ENCODE results near the gene PDE12. TPM values are rescaled to one million over a fixed set of nuclear protein-coding genes. Genes with fewer than 3 reads are reported as not detected.
A peak's percentile ranks its signal among the peaks of the same experiment; 100 is the strongest.

Gene PDE12
- total and polyA plus RNA-seq, 2 of the 13 experiments (the other 11 are each of a cell fraction or from before 2014, with no cell fraction given) = 9.0 to 17.8 TPM

DNA sequence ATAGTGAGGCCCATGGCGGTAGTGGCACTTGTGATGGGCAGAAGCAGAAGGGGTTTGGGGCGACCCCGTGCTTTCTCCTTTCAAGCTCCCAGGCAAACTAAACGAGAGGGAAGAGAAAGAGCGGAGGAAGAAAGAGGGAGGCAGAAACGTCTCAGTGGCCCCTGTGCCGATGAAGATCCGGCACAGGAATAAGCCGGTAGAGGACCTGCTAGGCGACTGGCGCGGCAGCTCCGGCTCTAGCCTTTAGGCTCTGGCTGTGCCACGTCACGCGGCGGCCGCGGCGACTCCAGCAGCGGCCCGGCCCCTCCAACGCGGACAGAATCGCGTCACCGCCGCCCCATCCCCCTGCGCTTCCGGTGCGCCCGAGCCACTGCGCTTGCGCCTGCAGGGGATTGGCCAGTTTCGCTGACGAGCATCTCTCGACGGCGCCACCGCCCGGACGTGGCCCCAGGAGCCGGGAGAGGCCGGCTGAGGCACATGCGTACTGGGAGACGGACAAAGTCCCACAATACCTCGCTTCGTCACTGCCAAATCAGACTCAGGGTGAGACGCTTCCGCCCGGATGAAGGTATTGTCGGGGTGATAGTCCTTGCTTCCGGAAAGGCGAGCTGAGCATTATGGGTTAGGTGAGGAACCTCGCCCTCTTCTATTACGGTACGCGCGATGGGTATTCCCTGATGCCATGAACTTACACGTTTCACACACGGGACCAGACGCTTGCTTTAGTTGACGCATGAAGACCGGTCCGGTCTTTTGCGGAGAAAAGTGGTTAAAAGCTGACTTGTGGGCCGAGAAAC lies 41.3 kb downstream of the PDE12 start, which contains the start of gene ARF4 (continued):
- peak; percentile 94 for TF ChIP-seq RBFOX2 (IDR thresholded peaks at IDR 0.05; ENCODE audit: low read depth, low read length)
- TF ChIP-seq ZSCAN25 (CRISPR knock-in tag; IDR thresholded peaks at IDR 0.05) = peak; percentile 24; the same call in 1 of the 2 replicates
- TF ChIP-seq ZNF616 (CRISPR knock-in tag; IDR thresholded peaks at IDR 0.05; ENCODE audit: low read depth) = no peak
- 0 out of 2 replicates have a peak, but pooled peaks have one; percentile 32 for TF ChIP-seq ZNF251 (CRISPR knock-in tag; IDR thresholded peaks at IDR 0.05)
- no peak for TF ChIP-seq ZNF292 (CRISPR knock-in tag; IDR thresholded peaks at IDR 0.05; ENCODE audit: borderline replicate concordance, low read depth)
- no peak for TF ChIP-seq NFIB (CRISPR knock-in tag; IDR thresholded peaks at IDR 0.05; ENCODE audit: borderline replicate concordance)
- peak; percentile 97 for TF ChIP-seq DMAP1 (CRISPR knock-in tag; IDR thresholded peaks at IDR 0.05)
- peak; percentile 65 for TF ChIP-seq SOX5 (CRISPR knock-in tag; IDR thresholded peaks at IDR 0.05; ENCODE audit: borderline replicate concordance)
- peak; percentile 88; the same call in 1 of the 2 replicates for TF ChIP-seq ZNF605 (CRISPR knock-in tag; IDR thresholded peaks at IDR 0.05)
- peak; percentile 39 for TF ChIP-seq ARID5B (CRISPR knock-in tag; IDR thresholded peaks at IDR 0.05)
- peak; percentile 82; the same call in 1 of the 2 replicates for TF ChIP-seq ZNF101 (CRISPR knock-in tag; IDR thresholded peaks at IDR 0.05; ENCODE audit: borderline replicate concordance, low read depth)
- no peak for TF ChIP-seq ISX (CRISPR knock-in tag; conservative IDR thresholded peaks at IDR 0.05)
- peak; percentile 75 for TF ChIP-seq ZNF772 (CRISPR knock-in tag; IDR thresholded peaks at IDR 0.05)
- TF ChIP-seq CHD2 (IDR thresholded peaks at IDR 0.05; ENCODE audit: low read depth, low read length) = peak; percentile 83
- no peak for TF ChIP-seq ZNF589 (CRISPR knock-in tag; conservative IDR thresholded peaks at IDR 0.05)
- TF ChIP-seq, protein P1, sequence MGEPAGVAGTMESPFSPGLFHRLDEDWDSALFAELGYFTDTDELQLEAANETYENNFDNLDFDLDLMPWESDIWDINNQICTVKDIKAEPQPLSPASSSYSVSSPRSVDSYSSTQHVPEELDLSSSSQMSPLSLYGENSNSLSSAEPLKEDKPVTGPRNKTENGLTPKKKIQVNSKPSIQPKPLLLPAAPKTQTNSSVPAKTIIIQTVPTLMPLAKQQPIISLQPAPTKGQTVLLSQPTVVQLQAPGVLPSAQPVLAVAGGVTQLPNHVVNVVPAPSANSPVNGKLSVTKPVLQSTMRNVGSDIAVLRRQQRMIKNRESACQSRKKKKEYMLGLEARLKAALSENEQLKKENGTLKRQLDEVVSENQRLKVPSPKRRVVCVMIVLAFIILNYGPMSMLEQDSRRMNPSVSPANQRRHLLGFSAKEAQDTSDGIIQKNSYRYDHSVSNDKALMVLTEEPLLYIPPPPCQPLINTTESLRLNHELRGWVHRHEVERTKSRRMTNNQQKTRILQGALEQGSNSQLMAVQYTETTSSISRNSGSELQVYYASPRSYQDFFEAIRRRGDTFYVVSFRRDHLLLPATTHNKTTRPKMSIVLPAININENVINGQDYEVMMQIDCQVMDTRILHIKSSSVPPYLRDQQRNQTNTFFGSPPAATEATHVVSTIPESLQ (CRISPR knock-in tag; conservative IDR thresholded peaks at IDR 0.05) = peak; percentile 64; the same call in 1 of the 2 replicates
- peak; percentile 53 for TF ChIP-seq CBX1 (IDR thresholded peaks at IDR 0.05; ENCODE audit: low read depth)
- TF ChIP-seq MIER3 (CRISPR knock-in tag; IDR thresholded peaks at IDR 0.05; ENCODE audit: borderline replicate concordance) = peak; percentile 72; the same call in 1 of the 2 replicates
- no peak for TF ChIP-seq ZNF790 (CRISPR knock-in tag; IDR thresholded peaks at IDR 0.05; ENCODE audit: borderline replicate concordance)
- peak; percentile 95 for TF ChIP-seq DR1 (CRISPR knock-in tag; IDR thresholded peaks at IDR 0.05)
- peak; percentile 86 for TF ChIP-seq ZNF501 (CRISPR knock-in tag; IDR thresholded peaks at IDR 0.05)
- peak; percentile 66 for TF ChIP-seq ZBTB38 (CRISPR knock-in tag; IDR thresholded peaks at IDR 0.05)
- TF ChIP-seq EED (CRISPR knock-in tag; IDR thresholded peaks at IDR 0.05) = 0 out of 2 replicates have a peak, but pooled peaks have one; percentile 37
- TF ChIP-seq RARA (CRISPR knock-in tag; IDR thresholded peaks at IDR 0.05) = peak; percentile 38; the same call in 1 of the 2 replicates
- TF ChIP-seq, protein P2, sequence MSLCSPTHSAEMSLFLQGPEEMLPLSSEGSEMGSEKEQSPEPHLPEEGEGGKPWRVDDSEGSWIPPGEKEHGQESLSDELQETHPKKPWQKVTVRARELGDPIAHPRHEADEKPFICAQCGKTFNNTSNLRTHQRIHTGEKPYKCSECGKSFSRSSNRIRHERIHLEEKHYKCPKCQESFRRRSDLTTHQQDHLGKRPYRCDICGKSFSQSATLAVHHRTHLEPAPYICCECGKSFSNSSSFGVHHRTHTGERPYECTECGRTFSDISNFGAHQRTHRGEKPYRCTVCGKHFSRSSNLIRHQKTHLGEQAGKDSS (CRISPR knock-in tag; IDR thresholded peaks at IDR 0.05; ENCODE audit: borderline replicate concordance, low read depth) = peak; percentile 30; the same call in 1 of the 2 replicates

All from HepG2 (cell line).